GM19240 (cell line): ENCODE results near the gene ZNF236.

ENCODE experiments used
- DNase-seq: peaks from one replicate; pipeline ENCODE4 v3.0.0; 2011; ENCODE audit warnings: low spot score; ENCODE audit not compliant: insufficient read length

The ZNF236 gene

DNA sequence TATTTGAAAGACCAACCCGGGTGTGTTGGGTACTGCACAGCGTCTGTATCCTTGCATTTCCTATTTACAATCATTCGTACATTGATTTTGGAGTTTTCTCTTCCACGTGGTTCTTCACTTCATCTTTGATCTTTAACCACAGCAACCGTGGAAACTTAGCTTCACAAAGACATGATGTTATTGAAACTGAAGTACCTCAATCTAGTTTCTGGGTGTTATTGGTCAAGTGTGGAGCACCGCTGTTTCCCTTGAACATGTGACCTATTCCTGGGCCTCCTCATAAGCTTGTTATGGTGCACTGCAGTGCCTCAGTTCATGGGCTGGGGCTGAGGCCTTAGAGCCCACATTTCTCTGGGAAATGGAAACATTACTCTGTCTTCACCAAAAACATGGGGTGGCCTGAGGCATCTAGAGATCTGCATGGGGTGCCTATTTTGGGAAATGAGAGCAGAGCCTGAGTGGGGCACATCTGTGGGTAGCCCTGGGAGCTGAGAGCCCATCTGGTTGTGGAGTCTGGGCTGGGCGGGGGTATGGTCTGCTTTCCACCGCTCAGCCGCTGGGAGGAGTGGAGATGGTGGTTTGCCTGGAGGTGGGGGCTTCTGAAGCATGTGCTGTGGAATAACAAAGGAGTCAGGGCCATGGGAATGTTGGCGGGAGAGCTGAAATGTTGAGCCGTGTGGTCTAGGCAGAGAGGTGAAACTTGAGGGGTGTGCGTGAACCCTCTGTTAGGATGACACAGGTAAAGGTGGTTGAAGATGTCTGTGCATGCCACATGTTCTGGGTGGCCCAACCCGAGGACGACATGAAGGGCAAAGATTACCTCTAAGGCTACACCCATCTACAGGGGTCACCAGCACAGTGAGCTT lies 37.4 kb downstream of the ZNF236 start:
- DNase-seq: no peak

DNA sequence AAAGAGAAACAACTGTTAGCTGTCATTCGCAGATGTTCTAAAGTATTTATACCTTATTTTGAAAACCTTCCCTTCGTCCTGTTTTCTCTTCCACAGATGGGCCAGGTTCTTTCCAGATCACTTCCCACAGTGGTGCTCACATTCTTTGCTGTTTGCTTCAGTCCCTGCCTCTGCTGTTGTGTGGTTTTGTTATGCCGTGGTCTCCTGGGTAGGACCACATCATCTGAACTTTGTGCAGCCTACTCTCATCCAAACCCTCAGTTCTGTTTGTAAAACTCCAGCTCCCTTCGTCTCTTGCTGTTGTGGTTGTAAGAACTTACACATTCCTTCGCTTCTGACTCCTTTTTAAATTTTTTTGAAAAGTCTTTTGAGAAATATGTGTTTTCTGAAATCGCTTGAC lies 38.1 kb downstream of the ZNF236 start:
- no peak for DNase-seq

DNA sequence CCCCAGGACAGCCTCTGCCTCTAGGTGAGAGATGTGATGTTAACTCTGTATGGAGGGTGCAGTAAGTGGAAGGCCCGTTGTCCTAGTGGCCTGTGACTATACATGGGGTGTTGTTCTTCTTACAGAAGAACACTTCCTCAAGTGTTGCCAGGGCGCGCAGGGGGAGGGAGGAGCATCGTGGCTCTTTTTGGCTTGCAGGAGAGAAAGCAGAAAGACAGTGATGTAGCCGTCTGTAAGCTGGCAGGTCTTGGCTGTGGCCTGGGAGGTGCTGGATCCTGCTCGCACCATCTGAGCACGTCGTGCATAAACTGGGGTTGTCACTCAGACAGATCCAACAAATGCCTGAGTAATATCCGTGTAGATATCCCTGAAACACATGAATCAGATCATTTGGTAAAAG lies 44.3 kb downstream of the ZNF236 start:
- no peak for DNase-seq

DNA sequence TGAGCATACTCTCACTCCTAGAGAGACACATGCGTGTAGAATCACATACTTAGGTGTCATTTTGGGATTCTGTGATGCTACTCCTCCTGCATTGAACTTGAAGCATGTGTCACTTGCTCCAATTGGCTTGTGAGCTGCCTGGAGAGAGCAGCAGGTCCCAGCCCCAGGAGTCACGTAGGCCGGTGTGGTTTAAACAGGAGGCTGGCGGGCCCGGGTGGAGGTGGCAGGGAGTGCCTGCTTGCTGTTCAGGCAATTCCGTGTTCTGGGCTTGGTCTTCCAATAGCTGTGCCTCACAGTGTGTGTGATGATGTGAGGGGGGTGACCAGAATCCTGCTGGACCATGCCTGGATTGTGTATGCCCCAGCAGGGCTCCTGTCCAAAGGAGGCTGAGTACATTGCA lies 51.0 kb downstream of the ZNF236 start:
- DNase-seq: no peak

DNA sequence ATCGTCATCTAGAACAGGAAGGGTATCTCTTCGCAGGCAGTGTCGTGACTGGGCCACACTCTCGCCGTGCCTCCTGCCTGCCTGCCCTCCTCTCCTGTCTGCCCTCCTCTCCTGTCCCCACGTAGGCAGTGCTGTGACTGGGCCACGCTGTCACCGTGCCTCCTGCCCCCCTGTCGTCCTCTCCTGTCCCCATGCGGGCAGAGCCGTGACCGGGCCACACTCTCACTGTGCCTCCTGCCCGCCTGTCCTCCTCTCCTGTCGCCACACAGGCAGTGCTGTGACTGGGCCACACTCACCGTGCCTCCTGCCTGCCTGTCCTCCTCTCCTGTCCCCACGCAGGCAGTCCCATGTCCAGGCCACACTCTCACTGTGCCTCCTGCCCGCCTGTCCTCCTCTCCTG lies 51.4 kb downstream of the ZNF236 start:
- DNase-seq: no peak

DNA sequence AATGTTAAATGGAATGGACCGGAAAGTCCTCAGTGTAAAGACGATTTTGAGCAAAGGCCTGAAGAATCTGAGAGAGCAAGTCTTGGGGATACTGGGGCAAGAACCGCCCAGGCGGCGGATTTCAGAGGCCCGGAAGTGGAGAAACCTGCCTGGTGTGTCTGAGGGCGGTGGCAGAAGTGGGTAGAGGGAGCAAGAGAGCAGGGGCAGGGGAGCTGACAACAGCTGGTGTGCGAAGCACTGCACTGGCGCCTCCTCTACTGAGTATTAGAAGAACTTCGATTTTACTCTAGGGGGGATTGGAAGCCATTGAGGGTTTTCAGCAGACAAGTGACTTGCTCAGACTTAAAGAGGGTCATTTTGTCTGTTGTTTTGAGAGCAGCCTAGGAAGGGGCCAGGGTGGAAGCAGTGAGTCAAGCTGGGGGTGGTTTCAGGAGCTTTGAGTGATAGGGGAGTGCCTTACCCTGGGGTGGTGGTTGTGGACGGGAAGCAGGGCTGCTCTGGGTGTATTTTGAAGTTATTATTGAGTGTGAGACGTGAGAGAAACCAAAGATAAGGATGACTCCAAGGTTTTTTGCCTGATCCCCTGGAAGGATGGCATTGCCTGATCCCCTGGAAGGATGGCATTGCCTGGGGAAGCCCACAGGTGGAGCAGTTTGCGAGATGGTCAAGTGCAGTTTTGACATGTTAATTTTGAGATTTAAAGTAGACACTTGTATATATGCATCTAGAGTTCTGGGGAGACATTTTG lies 52.5 kb downstream of the ZNF236 start:
- no peak for DNase-seq

DNA sequence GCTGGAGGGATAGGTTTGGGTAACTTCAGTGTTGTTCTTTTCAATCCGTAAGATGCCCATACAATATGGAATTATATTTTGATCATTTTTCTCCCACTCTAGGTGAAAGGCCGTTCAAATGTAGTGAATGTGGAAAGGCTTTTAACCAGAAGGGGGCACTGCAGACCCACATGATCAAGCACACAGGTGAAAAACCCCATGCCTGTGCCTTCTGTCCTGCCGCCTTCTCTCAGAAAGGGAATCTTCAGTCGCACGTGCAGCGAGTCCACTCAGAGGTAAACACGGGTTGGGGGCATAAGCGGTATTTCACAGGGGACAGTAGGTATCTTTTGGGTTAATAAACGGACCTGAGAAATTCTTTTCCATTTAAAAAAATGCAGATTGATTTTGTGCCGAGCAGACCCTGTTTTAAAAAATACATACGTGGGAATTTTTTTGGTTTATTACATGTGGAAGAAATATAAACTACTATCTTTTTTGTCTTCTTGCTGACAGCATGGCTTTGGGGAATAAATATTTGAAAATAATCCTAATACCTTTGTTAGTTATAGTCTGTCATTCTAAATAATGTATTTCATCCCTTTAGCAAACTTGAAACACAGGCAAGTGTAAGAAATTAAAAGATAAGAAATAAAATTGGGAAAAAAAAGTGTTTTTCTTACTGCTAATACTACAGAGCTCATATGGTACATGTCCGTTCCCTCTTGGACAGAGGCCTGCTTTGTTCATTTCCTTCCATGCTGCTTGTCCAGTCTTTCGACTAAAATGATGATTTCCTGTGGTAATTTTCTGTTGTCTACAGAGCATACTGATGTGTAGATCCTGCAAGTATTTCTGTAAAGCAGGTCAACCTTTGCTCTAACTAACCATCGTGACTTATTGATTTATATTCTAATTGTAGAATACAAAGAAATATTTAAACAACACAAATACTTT lies 53.3 kb downstream of the ZNF236 start:
- no peak for DNase-seq

DNA sequence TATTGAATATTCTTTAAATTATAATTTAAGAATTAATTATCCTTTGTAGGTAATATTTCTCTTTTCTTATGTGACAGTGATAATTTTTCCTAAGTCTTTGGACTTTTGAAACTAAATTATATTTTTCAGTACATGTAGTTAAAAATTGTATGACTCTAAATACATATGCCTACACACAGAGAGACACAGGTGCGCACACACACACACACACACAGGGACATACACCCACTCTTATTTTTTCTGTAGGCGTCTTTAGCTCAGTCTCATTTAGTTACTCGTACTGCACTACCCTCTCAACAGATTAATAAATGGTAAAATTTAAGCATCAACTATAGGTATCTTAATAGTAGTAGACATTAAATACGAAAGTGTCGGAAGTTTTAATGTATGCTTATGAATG lies 56.1 kb downstream of the ZNF236 start:
- no peak for DNase-seq

DNA sequence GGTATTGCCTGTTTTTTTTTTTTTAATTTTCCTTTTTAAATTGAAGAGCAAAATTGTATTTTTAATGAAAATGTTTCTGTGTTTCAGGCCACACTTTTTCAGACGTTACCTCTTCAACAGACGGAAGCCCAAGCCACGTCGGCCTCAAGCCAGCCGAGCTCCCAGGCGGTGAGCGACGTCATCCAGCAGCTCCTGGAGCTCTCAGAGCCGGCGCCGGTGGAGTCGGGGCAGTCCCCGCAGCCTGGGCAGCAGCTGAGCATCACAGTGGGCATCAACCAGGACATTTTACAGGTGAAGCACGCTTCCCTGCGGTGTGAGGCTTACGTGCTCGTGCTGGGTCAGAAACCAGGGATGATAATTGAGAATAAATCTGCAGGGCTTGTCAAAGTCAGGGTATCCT lies 57.7 kb downstream of the ZNF236 start:
- no peak for DNase-seq

DNA sequence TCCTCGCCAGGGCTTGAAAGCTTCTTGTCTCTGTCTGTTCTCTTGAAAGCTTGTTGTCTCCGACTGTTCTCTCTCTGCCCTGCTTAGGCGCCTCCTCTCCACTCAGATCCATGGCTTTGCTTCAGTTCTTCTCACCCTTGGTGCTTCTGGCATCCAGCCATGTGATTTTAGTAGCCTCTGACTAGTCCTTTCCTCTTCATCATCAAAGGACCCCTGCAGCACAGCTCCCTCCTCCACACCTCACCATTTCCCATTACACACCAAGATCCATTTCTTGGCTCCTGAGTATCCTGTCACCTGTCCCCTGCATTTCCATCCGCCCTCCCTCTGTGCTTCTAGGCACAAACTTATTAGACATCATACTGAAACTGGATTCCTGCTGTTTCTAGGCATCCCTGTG lies 59.4 kb downstream of the ZNF236 start:
- DNase-seq: no peak

DNA sequence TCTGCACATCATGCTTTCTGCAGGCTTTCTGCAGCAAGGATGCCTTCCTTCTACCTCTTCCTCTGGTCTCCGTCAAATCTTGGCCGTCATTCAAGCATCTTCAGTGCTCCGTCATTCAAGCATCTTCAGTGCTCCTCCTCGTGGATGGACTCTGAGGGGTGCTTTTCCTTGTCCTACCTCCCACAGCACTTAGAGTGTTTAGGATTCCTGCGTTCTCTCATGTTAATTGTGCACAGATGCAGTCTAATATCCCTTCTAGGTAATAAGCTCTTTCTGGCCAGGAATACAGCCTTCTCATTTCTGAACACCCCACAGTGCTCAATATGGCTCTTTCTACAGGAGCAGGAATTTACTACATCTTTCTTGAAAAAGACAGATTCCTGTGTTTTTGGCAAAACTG lies 59.8 kb downstream of the ZNF236 start:
- DNase-seq: no peak

DNA sequence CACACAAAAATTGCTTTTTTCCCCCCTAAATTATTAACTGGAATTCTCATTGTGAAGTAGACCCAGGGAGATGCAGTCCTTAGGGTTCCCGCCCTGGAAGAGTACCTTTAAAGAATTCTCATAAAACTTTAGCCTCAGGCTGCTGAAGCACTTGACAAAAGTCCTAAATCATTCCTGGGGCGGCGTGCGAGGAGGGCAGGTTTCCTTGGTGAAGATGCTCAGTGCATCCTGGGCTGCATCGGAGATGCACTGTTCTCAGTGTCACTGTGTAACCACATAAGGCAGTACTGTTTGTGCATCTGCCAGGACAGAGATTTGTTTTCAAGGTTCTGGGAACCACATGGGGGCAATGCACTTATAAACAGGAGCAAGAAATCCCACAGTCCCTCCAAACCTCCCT lies 62.6 kb downstream of the ZNF236 start:
- no peak for DNase-seq

DNA sequence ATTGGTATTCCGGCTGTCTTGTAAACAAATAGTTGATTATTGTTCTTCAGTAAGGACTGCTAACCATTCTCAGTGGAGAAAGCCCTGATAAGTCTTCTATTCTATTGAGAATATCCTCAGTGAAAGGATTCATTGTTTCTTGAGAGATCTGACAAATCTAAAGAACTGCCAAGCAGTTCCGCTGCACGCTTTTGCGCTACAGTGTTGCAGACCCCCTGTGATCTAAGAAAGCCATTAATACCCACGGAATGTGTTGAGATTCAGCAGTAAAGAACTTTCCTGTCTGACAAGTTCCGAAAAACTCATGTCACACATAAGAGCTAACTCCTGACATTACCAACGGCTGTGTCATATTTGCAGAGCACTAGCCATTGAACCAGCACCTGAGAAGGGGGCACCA lies 63.8 kb downstream of the ZNF236 start:
- DNase-seq: no peak

DNA sequence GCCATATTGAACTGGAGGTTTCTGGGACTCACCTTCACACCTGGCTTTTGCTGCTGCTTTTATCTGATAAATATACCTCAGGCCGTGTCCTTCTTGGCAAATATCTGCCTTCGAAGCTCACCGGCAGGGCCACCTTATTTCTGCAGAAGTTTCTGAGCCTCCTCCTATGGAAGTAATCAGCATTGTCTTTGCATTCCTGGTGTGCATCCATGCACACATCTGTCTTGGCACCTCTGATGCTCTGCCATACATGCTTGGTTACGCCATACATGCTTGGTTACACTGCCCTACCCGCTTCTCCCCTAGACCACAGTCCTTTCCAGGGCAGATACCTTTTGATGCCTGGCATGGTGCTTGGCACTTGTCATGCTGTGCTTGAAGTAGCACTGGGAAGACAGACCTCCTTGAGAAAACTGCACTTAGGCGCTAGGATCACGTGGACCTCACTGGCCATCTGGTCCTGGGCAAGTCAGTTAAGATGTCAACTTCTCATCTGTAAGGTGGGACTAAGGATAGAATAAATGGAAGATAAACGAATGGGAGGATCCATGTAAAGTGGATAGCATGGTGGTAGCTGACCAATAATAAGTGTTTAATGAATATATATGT lies 66.8 kb downstream of the ZNF236 start:
- DNase-seq: no peak

DNA sequence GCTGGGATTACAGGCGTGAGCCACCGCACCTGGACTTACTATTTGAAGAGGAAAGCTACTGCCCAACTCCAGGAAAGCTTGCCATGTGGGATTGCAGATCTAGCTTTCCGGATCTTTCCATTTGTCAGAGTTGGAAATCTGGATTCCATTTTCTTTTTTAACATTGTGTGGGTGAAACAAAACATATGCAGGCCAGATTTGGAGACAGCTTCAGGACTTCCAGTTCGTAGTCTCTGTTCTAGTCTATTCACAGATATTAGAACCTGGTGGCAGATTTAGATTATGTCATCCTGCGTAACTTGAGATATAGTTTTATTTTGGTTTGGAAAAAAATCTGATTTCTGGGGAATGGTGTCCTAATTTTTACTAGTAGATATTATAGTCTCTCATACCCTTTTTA lies 70.5 kb downstream of the ZNF236 start:
- no peak for DNase-seq

DNA sequence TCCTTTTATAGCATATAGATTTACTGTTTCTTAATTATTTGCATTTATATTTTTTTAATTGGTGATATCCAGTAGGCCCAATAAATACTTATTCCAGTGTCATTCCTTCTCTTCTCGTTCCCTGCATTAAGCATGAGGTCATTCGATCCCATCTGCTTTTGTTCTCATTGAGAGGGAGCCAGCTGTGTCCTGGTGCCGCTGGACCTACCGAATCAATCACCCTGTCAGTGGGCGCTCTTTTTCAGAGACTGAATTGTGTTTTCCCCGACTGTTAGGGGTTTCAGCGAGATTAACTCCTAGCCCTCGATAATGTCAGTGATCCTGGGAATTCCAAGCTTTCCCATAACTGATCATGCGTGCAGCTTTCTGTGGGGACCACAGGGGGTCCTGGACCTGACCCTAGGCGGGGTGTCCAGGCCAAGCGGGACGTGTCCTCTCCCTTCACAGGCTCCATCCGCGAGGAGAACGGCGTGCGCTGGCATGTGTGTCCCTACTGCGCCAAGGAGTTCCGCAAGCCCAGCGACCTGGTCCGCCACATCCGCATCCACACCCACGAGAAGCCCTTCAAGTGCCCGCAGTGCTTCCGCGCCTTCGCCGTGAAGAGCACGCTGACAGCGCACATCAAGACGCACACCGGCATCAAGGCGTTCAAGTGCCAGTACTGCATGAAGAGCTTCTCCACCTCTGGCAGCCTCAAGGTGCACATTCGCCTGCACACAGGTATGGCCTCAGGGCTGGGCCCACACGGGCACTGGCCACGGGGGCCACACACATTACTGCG lies 72.4 kb downstream of the ZNF236 start:
- DNase-seq: no peak

DNA sequence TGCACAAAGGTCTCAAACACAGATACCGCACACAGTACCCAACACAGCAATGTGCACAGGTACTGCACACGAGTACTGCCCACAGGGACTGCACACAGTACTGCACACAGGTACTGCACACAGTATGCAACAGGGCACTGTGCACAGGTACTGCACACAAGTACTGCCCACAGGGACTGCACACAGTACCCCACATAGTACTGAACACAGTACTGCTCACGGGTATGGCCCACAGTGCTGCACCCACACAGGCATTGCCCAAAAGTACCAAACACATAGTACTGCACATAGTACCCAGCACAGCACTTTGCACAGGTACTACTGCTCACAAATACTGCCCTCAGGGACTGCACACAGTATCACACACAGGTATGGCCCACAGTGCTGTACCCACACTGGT lies 73.1 kb downstream of the ZNF236 start:
- no peak for DNase-seq

DNA sequence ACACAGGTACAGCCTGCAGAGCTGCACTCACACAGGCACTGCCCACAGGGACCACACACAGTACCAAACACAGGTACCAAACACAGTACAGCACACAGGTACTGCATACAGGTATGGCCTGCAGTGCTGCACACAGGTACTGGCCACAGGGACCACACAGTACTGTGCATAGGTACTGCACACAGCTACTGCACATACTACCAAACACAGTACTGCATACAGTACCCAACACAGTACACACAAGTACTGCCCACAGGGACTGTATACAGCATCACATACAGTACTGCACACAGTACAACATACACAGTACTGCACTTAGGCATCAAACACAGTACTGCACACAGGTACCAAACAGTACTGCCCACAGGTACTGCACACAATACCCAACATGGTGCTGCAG lies 74.3 kb downstream of the ZNF236 start:
- no peak for DNase-seq

DNA sequence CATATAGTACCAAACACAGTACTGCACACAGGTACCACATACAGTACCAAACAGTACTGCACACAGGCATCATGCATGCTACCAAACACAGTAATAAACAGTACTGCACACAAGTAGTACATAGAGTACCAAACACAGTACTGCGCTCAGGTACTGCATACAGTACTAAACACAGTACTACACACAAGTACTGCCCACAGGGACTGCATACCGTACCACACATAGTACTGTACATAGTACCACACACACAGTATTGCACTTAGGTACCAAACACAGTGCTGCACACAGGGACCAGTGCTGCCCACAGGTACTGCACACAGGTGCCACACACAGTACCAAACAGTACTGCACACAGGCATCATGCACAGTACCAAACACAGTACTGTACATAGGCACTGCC lies 74.9 kb downstream of the ZNF236 start:
- no peak for DNase-seq

DNA sequence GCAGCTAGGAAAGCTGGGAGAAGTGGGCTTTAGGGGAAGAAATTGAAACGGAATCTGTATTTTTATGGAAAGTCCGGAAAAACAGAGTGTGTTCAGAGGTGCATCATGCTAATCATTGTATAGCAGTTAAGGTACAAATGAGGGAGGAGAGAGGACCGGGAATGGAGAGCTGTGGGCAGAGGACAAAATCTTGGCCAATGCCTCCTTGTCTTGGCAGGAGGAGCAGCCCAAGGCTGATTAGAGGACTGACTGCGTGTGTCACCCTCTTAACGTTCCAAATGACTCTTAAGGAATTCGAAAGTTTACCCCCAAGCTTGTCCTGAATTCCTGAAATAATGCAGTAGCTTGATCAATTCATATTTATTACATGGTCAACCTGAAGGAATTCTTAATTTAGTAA lies 81.0 kb downstream of the ZNF236 start:
- no peak for DNase-seq

DNA sequence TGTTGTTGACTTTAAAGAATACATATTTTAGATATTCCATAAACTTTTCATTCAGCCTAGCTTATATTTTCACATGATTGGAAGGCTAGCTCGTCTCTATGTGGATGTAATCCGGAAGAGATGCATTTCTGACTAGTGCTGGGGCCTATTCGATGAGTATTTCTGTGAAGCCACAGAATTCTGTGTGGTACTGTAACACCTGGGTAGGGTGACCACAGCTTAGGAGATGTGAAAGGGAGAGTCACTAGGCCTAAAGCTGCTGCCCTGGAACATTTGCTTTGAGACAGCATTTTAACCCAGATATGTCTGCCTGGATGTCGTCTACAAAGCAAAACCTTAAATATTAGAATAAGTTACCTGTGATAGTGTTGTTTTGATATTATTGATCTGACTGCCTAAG lies 83.5 kb downstream of the ZNF236 start:
- no peak for DNase-seq
